ENCODE measurements around the gene ZNF691.

- TF ChIP-seq MEF2A (IDR thresholded peaks at IDR 0.05; ENCODE audit: borderline replicate concordance, low read depth) (no peak), CTCF (IDR thresholded peaks at IDR 0.05) (no peak), JUND (IDR thresholded peaks at IDR 0.05) (no peak)
- TF ChIP-seq, protein P1, sequence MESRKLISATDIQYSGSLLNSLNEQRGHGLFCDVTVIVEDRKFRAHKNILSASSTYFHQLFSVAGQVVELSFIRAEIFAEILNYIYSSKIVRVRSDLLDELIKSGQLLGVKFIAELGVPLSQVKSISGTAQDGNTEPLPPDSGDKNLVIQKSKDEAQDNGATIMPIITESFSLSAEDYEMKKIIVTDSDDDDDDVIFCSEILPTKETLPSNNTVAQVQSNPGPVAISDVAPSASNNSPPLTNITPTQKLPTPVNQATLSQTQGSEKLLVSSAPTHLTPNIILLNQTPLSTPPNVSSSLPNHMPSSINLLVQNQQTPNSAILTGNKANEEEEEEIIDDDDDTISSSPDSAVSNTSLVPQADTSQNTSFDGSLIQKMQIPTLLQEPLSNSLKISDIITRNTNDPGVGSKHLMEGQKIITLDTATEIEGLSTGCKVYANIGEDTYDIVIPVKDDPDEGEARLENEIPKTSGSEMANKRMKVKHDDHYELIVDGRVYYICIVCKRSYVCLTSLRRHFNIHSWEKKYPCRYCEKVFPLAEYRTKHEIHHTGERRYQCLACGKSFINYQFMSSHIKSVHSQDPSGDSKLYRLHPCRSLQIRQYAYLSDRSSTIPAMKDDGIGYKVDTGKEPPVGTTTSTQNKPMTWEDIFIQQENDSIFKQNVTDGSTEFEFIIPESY (IDR thresholded peaks at IDR 0.05; ENCODE audit: borderline replicate concordance, low read depth): no peak
Observed at GRCh38 chr1:42834803-42835202, 11.6 kb upstream of the ZNF691 start.
